BJ (cell line): Measurements from ENCODE around the gene TCF20. TPM values are rescaled to one million over a fixed set of nuclear protein-coding genes. Genes with fewer than 3 reads are reported as not detected.
A peak's percentile ranks its signal among the peaks of the same experiment; 100 is the strongest.

Source experiments
- CTCF ChIA-PET: fragments of 350-600 bp; formaldehyde crosslinking; extraction: SDS; loops from one replicate; lab custom pipeline; 2021; ENCODE audit warnings: antibody characterized with exemption, inconsistent platforms; lab: Yijun Ruan, JAX
- POLR2A ChIA-PET: fragments of 300-600 bp; sonication (Branson Sonifier 250); formaldehyde crosslinking; extraction: SDS; loops from one replicate; lab custom pipeline; 2021; ENCODE audit warnings: antibody characterized with exemption; lab: Charles Lee
- DNase-seq: peaks from one replicate; pipeline ENCODE4 v3.0.0-alpha.2; 2011; ENCODE audit warnings: low read depth
- H3K27me3 ChIP-seq: 2 replicates; pipeline ENCODE4 v1.6.0; 2011; ENCODE audit warnings: low read length; ENCODE audit not compliant: control insufficient read depth, insufficient read depth
- H3K36me3 ChIP-seq: 2 replicates; pipeline ENCODE4 v1.5.1; 2011; ENCODE audit warnings: low read length; ENCODE audit not compliant: control insufficient read depth, insufficient read depth
- H3K4me3 ChIP-seq: 2 replicates; pipeline ENCODE4 v1.5.1; 2011; ENCODE audit warnings: low read depth, mild to moderate bottlenecking, control low read depth, low read length
- polyA plus RNA-seq: library from polyadenylated mRNA; depleted of rRNA; stranded (reverse); fragments of >200 nt; gene quantifications from 2 replicates; pipeline ENCODE4 v1.2.3, GENCODE V29; 2011
- TF ChIP-seq, protein P1 (sequence below): IDR thresholded peaks from 2 replicates; pipeline ENCODE4 v1.5.1; 2011; ENCODE audit warnings: low read depth, mild to moderate bottlenecking, control low read depth, inconsistent platforms, low read length, moderate library complexity; ENCODE audit not compliant: insufficient read depth

Gene TCF20
- polyA plus RNA-seq, 1 experiment, result 19.9 TPM

DNA sequence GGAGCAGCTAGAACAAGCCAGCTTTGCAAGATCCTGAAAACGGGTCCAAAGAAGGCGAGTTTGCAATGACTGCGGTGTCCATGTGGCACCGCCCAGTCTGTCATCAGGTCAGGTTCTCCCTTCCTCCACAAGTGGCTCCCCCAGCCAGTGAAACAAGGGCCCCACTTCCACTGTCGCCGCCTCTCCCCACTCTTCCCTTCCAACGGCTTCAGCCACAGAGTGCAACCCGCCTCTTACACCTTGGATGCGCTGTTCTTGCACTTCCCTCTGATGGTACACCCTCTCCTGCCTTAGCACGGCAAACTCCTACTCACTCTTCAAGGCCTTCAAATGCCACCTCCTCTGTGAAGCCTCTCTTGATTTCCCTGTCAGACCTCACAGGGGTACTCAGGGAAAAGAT lies 10.8 kb upstream of the TCF20 start:
- POLR2A ChIA-PET, result no interaction called here

DNA sequence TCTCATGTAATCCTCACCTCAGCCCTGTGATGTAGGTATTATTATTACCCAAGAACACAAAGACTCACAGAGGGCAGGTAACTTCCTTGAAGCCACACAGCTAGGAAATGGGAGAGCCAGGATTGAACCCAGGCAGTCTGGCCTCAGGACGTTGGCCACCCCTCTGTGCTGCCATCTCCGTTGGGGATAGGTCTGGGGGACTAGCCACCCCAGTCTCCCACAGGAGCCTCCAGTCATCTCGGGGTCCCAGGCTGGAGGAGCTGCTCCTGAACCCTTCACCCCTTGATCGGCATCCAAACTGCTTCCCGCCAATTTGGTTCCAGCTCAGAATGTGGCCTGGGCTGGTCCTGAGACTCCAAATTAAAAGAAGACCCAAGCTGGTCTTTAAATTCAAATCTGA lies 10.4 kb upstream of the TCF20 start:
- TF ChIP-seq, protein P1, sequence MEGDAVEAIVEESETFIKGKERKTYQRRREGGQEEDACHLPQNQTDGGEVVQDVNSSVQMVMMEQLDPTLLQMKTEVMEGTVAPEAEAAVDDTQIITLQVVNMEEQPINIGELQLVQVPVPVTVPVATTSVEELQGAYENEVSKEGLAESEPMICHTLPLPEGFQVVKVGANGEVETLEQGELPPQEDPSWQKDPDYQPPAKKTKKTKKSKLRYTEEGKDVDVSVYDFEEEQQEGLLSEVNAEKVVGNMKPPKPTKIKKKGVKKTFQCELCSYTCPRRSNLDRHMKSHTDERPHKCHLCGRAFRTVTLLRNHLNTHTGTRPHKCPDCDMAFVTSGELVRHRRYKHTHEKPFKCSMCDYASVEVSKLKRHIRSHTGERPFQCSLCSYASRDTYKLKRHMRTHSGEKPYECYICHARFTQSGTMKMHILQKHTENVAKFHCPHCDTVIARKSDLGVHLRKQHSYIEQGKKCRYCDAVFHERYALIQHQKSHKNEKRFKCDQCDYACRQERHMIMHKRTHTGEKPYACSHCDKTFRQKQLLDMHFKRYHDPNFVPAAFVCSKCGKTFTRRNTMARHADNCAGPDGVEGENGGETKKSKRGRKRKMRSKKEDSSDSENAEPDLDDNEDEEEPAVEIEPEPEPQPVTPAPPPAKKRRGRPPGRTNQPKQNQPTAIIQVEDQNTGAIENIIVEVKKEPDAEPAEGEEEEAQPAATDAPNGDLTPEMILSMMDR, result no peak
- no peak overlapping the region for H3K4me3 ChIP-seq
- POLR2A ChIA-PET, result no interaction called here
- H3K36me3 ChIP-seq, result no peaks in the 10 kb centered on the region
- DNase-seq, result no peak
- CTCF ChIA-PET, result interaction anchor here (0.9 to 3.8 kb wide), 2 partner anchors 12 to 163 kb away, joined by 3 to 13 read pairs; no protein-coding TSS in a partner anchor
- H3K27me3 ChIP-seq, result peaks cover 19% of the 10 kb centered on the region

More for the DNA sequence above, 10.8 kb upstream of the TCF20 start:
- Histone ChIP-seq H3K27me3 (peaks cover 19% of the 10 kb centered on the region), H3K4me3 (no peak overlapping the region), H3K36me3 (no peaks in the 10 kb centered on the region)
- TF ChIP-seq, protein P1, result no peak
- CTCF ChIA-PET, result interaction anchor here (3.8 kb wide), 1 partner anchor 163 kb away, joined by 13 read pairs; no protein-coding TSS in a partner anchor
- DNase-seq, result no peak

DNA sequence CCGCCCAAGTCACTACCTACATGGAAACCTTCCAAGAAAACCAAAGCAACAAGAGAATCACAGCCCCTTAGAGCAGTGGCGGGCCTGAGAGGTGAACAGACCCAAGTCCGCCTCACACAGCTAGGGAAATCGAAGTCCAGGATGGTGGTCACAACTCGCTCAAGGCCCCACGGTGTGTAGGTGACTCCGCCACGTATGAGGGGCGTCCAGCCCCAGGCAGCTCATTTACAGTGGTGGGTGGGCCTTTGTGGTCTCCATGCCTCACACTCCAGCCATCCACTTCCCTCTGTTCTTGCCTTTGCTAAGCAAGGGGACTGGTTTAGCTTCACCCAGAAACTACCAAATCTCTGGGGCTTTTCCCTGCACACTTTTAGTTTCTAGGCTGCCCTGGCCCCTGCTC lies 9.7 kb upstream of the TCF20 start:
- DNase-seq, result no peak
- ChIA-PET CTCF (interaction anchor here (0.9 to 3.8 kb wide), 2 partner anchors 13 to 164 kb away, joined by 3 to 13 read pairs; no protein-coding TSS in a partner anchor), POLR2A (no interaction called here)
- TF ChIP-seq, protein P1, result no peak
- no peak overlapping the region for H3K4me3 ChIP-seq
- peaks cover 18% of the 10 kb centered on the region for H3K27me3 ChIP-seq
- no peaks in the 10 kb centered on the region for H3K36me3 ChIP-seq

DNA sequence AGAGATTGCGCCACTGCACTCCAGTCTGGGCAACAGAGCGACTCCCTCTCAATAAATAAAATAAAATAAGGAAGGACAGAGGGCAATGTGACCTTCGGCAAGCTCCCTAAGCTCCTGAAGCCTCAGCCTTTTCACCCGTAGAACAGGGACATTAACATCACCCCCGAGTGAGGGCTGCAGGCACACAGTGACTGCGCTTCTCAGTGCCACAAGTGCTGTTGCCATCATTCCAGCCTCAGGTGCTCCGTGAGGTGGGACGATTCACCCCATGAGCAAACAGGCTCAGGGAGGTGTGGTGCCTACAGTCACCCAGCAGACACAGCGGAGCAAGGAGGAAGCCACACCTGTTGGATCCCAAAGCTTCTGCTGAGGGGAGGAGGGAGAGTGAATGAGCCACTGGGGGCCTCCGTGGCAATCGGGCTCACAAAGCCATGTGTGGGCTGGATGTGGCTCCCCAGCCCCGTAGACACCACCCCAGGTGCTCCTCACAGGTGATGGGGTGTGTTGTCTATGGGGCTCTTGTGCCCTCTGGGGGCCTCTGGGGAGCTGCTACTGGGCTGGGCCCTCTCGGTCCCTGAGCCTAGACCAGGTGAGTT lies 9.1 kb upstream of the TCF20 start:
- POLR2A ChIA-PET, result no interaction called here
- no peak for DNase-seq
- Histone ChIP-seq H3K27me3 (peaks cover 13% of the 10 kb centered on the region), H3K4me3 (no peak overlapping the region), H3K36me3 (no peaks in the 10 kb centered on the region)
- TF ChIP-seq, protein P1, result no peak
- CTCF ChIA-PET, result interaction anchor here (0.9 to 3.8 kb wide), 2 partner anchors 13 to 165 kb away, joined by 3 to 13 read pairs; no protein-coding TSS in a partner anchor

DNA sequence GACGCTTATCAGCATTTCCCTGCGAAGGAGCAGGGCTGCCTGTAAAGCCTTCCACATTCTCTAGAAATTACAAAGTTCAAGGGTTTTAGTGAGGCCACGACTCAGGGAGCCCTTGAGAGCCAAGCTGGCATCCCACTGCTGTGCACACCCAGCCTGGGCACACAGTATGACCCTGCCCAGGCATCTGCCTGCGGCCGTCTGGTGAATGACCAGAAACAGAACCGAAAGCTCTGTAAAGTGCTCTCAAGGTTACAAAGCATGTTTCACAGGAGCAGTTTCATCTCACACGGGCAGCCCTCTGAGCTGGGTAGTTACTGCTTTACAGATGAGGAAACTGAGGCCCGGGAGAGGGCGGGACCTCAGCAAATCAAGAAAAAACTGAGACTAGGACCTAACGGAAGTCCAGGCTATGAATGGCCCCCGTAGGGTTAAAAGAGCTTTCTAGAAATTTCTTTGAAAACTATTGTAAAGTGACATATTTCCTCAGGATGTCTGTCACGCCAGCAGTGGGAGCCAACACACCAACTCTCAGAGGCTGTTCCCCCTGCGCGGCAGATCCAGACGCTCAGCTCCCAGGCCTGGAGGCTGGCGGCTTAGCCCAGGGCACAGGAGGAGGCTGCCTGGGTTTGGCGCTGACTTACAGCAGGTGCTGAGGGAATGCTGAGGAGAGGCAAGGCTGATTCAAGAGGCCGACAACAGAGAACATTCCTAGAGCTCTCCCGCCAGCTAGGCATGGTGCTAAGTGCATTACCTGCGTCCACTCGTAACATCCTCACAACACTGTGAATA lies 7.7 kb upstream of the TCF20 start:
- TF ChIP-seq, protein P1, result peak; percentile 27; the same call in 1 of the 2 replicates
- ChIA-PET POLR2A (no interaction called here), CTCF (interaction anchor here (0.8 to 3.8 kb wide), 6 partner anchors 108 to 166 kb away, joined by 3 to 13 read pairs (median 4); partner anchors contain the start of gene NFAM1)
- H3K27me3 ChIP-seq, result peaks cover 6% of the 10 kb centered on the region; the same call in 1 of the 2 replicates
- no peak for DNase-seq
- no peaks in the 10 kb centered on the region for H3K36me3 ChIP-seq
- no peak overlapping the region for H3K4me3 ChIP-seq
